ENCODE data around the gene CLDN5.

Gene CLDN5

GRCh38 chr22:19488884-19489843 lies 35.0 kb downstream of the CLDN5 start:
- no peak overlapping the region for H3K27ac ChIP-seq
- no peak for DNase-seq (ENCODE audit: low read depth, low spot score)

DNA sequence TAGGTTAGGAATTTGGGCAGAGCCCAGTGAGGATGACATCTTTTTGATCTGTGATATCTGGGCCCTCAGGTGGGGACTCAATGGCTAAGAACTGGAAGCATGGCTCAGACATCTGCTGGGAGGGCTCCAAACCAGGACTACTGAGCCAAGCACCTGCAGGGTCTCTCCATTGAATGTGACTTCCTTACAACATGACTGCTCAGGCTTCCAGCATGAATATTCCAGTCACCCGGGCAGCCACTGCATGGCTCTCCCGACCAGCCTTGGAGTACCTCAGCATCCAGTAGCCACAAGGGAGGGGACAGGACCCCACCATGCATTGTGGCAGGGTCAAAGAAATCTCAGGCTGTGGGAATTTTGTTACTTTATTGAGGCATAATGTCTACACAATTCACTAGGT lies 35.9 kb downstream of the CLDN5 start:
- no peak for DNase-seq (ENCODE audit: low read depth, low spot score)
- no peak overlapping the region for H3K27ac ChIP-seq

GRCh38 chr22:19483481-19484244 lies 40.5 kb downstream of the CLDN5 start:
- peak overlapping the region; percentile 68 for H3K27ac ChIP-seq
- no peak for DNase-seq (ENCODE audit: low read depth, low spot score)

GRCh38 chr22:19482297-19482696 lies 41.9 kb downstream of the CLDN5 start:
- no peak for DNase-seq (ENCODE audit: low read depth, low spot score)
- H3K27ac ChIP-seq: no peak overlapping the region

- H3K27ac ChIP-seq: no peak overlapping the region
- no peak for DNase-seq (ENCODE audit: low read depth, low spot score)
Measured at GRCh38 chr22:19480789-19481188, 43.4 kb downstream of the CLDN5 start.

GRCh38 chr22:19480173-19480568 lies 44.0 kb downstream of the CLDN5 start:
- H3K27ac ChIP-seq: no peak overlapping the region
- DNase-seq (ENCODE audit: low read depth, low spot score): no peak

GRCh38 chr22:19479355-19480172 lies 44.6 kb downstream of the CLDN5 start, which contains the start of gene CDC45:
Gene CDC45 (plus strand): TSS chr22:19479920. CDS start chr22:19479969, 49 bp downstream.
- peak; percentile 93 for DNase-seq (ENCODE audit: low read depth, low spot score)
- peak within 1 kb of the TSS; percentile 92 for H3K27ac ChIP-seq

- peak within 1 kb of the TSS; percentile 92 for H3K27ac ChIP-seq
- peak; percentile 24 for DNase-seq (ENCODE audit: low read depth, low spot score)
Measured at GRCh38 chr22:19478901-19479354, 45.3 kb downstream of the CLDN5 start, which contains the start of gene UFD1. Gene UFD1 (minus strand): TSS chr22:19479193. CDS start chr22:19479085, 108 bp downstream.

DNA sequence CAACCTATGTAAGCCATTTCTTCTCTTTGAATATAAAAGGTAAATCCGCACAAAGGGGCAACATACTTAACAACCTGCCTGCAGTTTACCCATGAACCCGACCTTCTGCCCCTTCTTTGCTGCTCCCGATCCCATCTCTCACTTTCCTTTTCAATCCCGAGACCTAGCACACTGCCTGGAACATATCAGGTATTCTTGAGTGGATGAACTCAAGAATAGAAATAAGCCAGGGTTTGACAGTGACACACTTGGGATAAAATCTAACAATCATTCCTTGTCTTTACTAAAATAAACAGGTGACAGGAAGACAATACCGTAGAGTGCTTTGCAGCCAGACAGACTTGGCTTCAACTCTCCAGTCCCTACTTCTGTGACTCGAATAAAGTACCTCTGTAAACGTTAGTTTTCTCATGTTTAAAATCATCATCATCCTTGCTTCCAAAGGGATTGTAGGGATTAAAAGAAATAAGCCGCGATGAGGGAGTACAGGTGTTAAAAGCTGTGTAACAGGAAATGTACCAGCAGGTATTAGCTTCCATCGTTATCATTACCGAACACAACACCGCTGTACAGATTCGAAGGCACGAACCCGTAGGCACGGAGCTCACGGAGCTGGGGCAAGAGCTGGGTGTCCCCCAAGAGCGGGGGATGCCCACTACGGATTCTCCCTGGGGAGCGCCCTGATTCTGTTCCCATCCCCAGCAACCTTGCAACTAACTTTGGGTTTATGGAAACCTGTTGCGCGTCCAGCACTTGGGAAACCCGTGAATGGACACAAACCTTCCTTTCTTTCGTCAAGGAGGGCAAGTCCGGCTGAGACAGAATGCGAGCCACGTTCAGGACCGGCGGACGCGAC lies 45.9 kb downstream of the CLDN5 start:
- peak overlapping the region; percentile 92 for H3K27ac ChIP-seq
- no peak for DNase-seq (ENCODE audit: low read depth, low spot score)

DNA sequence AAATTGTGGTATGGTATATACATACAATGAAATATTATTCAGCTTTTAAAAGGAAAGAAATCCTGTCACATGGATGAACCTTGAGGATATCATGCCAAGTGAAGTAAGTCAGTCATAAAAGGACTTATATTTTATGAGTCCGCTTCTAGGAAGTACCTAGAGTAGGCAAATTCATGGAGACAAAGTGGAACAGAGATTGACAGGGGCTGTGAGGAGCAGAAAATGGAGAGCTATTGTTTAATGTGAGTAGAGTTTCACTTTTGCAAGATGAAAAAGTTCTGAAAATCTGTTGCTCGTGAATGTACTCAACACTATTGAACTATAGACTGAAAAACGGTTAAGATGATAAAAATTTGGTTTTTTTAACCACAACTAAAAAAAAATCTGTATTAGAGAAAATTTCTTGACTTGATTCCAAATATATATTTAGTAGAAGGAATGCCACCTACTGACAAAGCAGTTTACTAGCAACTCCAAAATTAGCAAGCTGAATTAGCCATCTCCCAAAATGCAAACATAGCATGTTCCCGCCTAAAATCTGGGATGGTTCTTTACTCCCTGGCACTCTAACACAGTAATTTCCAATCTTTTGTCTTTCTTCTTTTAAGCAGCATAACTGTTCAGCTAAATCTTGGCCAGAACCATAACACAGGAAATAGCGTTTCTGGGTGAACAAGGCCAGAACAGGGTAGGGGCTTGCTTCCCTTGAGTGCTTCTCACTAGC lies 46.7 kb downstream of the CLDN5 start:
- peak overlapping the region; percentile 92 for H3K27ac ChIP-seq
- no peak for DNase-seq (ENCODE audit: low read depth, low spot score)

DNA sequence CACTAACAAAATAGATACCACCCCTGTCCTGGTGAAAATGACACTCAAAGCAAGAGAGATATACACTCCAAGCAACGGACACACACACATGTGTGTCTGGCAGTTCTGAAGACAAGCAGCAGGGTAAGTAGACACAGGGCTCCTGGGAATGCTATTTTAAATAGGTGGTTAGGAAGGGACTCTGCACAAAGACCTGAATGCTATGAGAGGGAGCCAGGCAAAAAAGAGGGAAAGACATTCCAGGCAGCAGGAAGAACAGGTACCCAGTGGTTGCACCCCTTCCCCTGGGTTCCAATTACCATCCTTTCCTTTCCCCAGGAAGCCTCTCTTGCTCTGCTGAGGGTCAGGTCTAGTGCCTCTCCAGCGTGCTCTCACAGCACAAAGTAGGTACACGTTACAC lies 48.2 kb downstream of the CLDN5 start:
- H3K27ac ChIP-seq: peak overlapping the region; percentile 49

DNA sequence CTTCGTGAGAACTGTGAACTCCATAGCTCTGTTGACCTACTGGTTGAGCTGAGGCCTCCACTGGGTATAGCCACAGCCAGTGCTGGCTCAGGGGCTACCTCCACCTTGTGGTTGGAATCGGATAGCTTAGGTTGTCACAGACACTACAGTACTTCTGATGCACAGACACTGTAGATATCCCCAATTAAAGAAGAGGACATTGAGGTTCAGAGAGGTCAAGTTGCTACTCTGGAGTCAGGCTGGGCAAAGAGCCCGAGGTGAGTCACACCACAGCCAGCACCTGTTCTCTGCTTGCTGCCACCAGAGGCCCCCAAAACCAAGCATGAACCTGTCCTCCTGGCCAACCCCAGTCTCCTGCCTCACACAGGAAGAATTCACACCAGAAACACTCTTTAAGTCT lies 50.6 kb downstream of the CLDN5 start:
- no peak for DNase-seq (ENCODE audit: low read depth, low spot score)
- H3K27ac ChIP-seq: no peak overlapping the region

More for the DNA sequence above, 48.2 kb downstream of the CLDN5 start:
- no peak for DNase-seq (ENCODE audit: low read depth, low spot score)

Data from epithelial cell of prostate (primary cell).